ENCODE results near the gene TWSG1.
"Not testable (repeated sequence)": the region's sequence is repeated elsewhere in the genome, so short reads cannot be mapped to it uniquely, and the experiment has no call there.

The TWSG1 gene

DNA sequence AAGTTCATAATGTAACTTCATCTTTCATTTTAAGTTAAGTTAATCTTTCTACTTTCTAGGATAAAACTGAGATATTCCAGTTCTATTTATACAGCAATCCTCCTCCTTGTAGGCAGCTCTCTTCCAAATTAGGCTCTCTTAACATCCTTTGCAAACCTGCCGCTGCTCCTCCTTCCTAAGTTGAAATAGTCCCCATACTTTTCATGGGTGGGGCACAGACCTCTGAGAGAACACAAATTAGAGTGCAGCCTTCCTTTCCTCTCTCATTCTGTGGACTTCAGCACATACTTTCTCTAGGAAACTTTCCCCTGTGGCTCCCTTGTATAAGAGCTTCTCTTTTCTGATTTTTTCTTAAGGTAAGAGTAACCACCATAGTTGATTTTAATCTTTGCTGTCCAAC, 28.3 kb downstream of the TWSG1 start:
- Histone ChIP-seq H3K9me3 (ENCODE audit: severe bottlenecking) (no peaks in the 10 kb centered on the region), H3K27ac (no peak overlapping the region), H3K4me3 (ENCODE audit: low read depth, low read length) (no peak overlapping the region), H3K27me3 (ENCODE audit: insufficient read depth, low read depth, severe bottlenecking) (no peaks in the 10 kb centered on the region), H3K36me3 (no peaks in the 10 kb centered on the region; the same call in none of the 2 replicates)
- TF ChIP-seq, protein P1, sequence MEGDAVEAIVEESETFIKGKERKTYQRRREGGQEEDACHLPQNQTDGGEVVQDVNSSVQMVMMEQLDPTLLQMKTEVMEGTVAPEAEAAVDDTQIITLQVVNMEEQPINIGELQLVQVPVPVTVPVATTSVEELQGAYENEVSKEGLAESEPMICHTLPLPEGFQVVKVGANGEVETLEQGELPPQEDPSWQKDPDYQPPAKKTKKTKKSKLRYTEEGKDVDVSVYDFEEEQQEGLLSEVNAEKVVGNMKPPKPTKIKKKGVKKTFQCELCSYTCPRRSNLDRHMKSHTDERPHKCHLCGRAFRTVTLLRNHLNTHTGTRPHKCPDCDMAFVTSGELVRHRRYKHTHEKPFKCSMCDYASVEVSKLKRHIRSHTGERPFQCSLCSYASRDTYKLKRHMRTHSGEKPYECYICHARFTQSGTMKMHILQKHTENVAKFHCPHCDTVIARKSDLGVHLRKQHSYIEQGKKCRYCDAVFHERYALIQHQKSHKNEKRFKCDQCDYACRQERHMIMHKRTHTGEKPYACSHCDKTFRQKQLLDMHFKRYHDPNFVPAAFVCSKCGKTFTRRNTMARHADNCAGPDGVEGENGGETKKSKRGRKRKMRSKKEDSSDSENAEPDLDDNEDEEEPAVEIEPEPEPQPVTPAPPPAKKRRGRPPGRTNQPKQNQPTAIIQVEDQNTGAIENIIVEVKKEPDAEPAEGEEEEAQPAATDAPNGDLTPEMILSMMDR (IDR thresholded peaks at IDR 0.05; ENCODE audit: low read depth, low read length): no peak
- DNase-seq: no peak

DNA sequence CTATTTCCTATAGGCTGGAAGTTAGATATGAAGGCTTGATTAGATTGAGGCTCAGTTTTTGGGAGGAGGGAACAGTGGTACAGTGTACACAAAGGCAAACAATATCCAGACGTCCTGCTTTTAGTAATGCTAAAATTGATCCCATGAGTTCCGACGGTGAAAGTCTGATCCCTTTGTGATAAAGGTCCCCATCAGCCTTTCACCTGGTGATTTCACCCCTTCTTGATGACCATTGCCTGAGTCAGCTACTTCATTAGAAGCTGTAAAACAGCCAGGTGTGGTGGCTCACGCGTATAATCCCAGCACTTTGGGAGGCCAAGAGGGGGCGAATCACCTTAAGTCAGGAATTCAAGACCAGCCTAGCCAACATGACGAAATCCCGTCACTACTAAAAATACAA, 29.7 kb downstream of the TWSG1 start:
- no peaks in the 10 kb centered on the region; the same call in none of the 2 replicates for H3K36me3 ChIP-seq
- no peaks in the 10 kb centered on the region for H3K27me3 ChIP-seq (ENCODE audit: insufficient read depth, low read depth, severe bottlenecking)
- DNase-seq: no peak
- no peak overlapping the region for H3K27ac ChIP-seq
- H3K4me3 ChIP-seq (ENCODE audit: low read depth, low read length): no peak overlapping the region
- TF ChIP-seq, protein P1 (IDR thresholded peaks at IDR 0.05; ENCODE audit: low read depth, low read length): no peak
- H3K9me3 ChIP-seq (ENCODE audit: severe bottlenecking): no peaks in the 10 kb centered on the region

DNA sequence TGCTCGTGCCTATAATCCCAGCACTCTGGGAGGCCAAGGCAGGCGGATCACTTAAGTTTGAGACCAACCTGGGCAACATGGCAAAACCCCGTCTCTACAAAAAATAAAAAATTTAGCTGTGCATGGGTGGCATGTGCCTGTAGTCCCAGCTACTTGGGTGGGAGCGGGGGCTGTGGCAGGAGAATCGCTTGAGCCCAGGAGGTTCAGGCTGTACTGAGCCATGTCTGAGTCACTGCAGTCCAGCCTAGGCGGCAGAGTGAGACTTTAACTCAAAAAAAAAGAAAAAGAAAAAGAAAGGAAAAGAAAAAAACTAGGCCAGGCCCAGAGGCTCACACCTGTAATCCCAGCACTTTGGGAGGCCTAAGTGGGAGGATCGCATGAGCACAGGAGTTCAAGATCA, 30.8 kb downstream of the TWSG1 start:
- no peak for DNase-seq
- TF ChIP-seq, protein P1 (IDR thresholded peaks at IDR 0.05; ENCODE audit: low read depth, low read length): no peak
- H3K4me3 ChIP-seq (ENCODE audit: low read depth, low read length): no peak overlapping the region
- H3K9me3 ChIP-seq (ENCODE audit: severe bottlenecking): no peaks in the 10 kb centered on the region
- H3K27ac ChIP-seq: no peak overlapping the region
- no peaks in the 10 kb centered on the region for H3K27me3 ChIP-seq (ENCODE audit: insufficient read depth, low read depth, severe bottlenecking)
- H3K36me3 ChIP-seq: no peaks in the 10 kb centered on the region; the same call in none of the 2 replicates

DNA sequence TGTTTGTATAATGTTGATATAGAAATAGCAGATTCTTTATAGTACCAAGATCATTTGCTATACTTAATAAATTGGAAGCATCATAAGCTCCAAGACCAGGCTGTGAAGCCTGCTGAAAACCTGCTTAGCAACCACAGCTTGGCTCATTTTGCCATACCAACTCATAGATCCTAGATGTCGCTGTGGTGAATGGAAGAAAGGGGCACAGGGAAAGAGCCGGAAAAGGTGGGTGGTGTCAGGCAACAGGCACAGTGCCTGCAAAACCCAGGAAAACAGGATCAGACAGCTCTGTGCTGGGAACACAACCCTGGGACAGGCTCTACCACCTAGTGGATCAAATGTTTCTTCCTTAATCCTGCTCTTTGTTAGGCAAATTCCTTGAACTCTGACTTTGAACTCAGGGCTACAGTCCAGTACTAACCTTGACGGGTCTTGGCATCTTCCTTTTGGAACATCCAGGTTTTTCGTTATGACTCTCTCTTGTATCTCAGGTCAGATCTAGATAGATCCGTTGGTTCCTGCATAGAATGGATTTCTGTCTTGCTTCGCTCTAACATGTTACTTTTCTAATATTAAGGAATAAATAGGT, 31.6 kb downstream of the TWSG1 start:
- peak; percentile 9 for DNase-seq
- no peak overlapping the region for H3K4me3 ChIP-seq (ENCODE audit: low read depth, low read length)
- H3K27ac ChIP-seq: no peak overlapping the region
- H3K36me3 ChIP-seq: no peaks in the 10 kb centered on the region; the same call in none of the 2 replicates
- TF ChIP-seq, protein P1 (IDR thresholded peaks at IDR 0.05; ENCODE audit: low read depth, low read length): no peak
- no peaks in the 10 kb centered on the region for H3K27me3 ChIP-seq (ENCODE audit: insufficient read depth, low read depth, severe bottlenecking)
- H3K9me3 ChIP-seq (ENCODE audit: severe bottlenecking): no peaks in the 10 kb centered on the region

DNA sequence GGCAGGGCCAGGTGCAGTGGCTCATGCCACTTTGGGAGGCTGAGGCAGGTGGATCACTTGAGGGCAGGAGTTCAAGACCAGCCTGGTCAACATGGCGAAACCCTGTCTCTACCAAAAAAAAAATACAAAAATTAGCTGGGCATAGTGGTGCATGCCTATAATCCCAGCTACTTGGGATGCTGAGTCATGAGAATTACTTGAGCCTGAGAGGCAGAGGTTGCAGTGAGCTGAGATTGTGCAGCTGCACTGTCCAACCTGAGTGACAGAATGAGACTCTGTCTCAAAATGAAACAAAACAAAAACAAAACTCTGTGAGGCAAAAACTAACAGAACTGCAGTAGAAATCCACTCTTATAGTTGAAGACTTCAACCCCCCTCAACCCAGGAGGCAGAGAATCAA, 38.7 kb downstream of the TWSG1 start:
- not testable (repeated sequence) for H3K9me3 ChIP-seq (ENCODE audit: severe bottlenecking); H3K4me3 ChIP-seq (ENCODE audit: low read depth, low read length); H3K27me3 ChIP-seq (ENCODE audit: insufficient read depth, low read depth, severe bottlenecking); DNase-seq; H3K27ac ChIP-seq; H3K36me3 ChIP-seq

DNA sequence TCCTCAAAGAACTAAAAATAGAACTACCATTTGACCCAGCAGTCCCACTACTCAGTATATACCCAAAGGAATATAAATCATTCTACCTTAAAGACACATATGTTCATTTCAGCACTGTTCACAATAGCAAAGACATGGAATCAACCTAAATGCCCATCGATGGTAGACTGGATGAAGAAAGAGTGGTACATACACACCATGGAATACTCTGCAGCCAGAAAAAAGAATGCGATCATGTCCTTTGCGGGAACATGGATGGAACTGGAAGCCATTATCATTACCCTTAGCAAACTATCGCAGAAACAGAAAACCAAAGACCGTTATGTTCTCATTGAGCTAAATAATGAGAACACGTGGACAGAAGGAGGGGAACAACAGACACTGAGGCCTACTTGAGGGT, 44.5 kb downstream of the TWSG1 start:
- TF ChIP-seq, protein P1 (IDR thresholded peaks at IDR 0.05; ENCODE audit: low read depth, low read length): no peak
- Histone ChIP-seq H3K4me3 (ENCODE audit: low read depth, low read length) (no peak overlapping the region), H3K27me3 (ENCODE audit: insufficient read depth, low read depth, severe bottlenecking) (no peaks in the 10 kb centered on the region), H3K9me3 (ENCODE audit: severe bottlenecking) (no peaks in the 10 kb centered on the region), H3K36me3 (no peaks in the 10 kb centered on the region), H3K27ac (no peak overlapping the region)
- no peak for DNase-seq
